H1 (cell line): ENCODE results near the gene LCT. TPM values are rescaled to one million over a fixed set of nuclear protein-coding genes. Genes with fewer than 3 reads are reported as not detected.

Experiments
- CTCF ChIA-PET: fragments of 300-600 bp; sonication (Branson Sonifier 250); formaldehyde crosslinking; loops from one replicate; lab custom pipeline; 2021; ENCODE audit not compliant: partially characterized antibody; lab: Charles Lee
- POLR2A ChIA-PET: fragments of 300-600 bp; sonication (Branson Sonifier 250); formaldehyde crosslinking; loops from one replicate; lab custom pipeline; 2021; ENCODE audit warnings: inconsistent platforms; ENCODE audit not compliant: partially characterized antibody; lab: Charles Lee
- DNase-seq, 2 experiments: peaks; one replicate each; pipeline versions ENCODE4 v3.0.0 to v3.0.0-alpha.2; 2010 to 2022; ENCODE audit warnings: low spot score in 2 of 2, low read depth in 1 of 2, mixed read lengths in 1 of 2
- FAIRE-seq: peaks from 2 replicates; lab custom pipeline; 2011; peaks lifted over from hg19 to GRCh38; lab: Jason Lieb, UNC
- H2AFZ ChIP-seq: 2 replicates; pipeline ENCODE4 v1.8.1; 2012; ENCODE audit warnings: low read length, inconsistent platforms
- H2AK5ac ChIP-seq: 2 replicates; pipeline ENCODE4 v1.6.1; 2013; ENCODE audit warnings: low read depth, low read length
- H2BK120ac ChIP-seq: replicated peaks from 2 replicates; pipeline ENCODE3; 2013; ENCODE audit warnings: low read depth, low read length, inconsistent platforms
- H2BK12ac ChIP-seq: 2 replicates; pipeline ENCODE4 v1.6.1; 2013; ENCODE audit warnings: low read depth, low read length
- H2BK15ac ChIP-seq: 2 replicates; pipeline ENCODE4 v1.6.1; 2013; ENCODE audit warnings: low read length
- H2BK20ac ChIP-seq: 2 replicates; pipeline ENCODE4 v1.6.1; 2013; ENCODE audit warnings: low read length
- H2BK5ac ChIP-seq: 2 replicates; pipeline ENCODE4 v1.6.1; 2013; ENCODE audit warnings: low read depth, low read length
- H3K14ac ChIP-seq: 2 replicates; pipeline ENCODE4 v1.6.1; 2013; ENCODE audit warnings: inconsistent platforms; ENCODE audit not compliant: insufficient read length
- H3K18ac ChIP-seq: 2 replicates; pipeline ENCODE4 v1.6.1; 2013; ENCODE audit warnings: low read length; ENCODE audit errors: extremely low read depth
- H3K23ac ChIP-seq: 2 replicates; pipeline ENCODE4 v1.6.1; 2013; ENCODE audit warnings: inconsistent platforms; ENCODE audit not compliant: insufficient read length
- H3K23me2 ChIP-seq: 2 replicates; pipeline ENCODE4 v1.6.1; 2013; ENCODE audit warnings: low read depth, low read length
- H3K27ac ChIP-seq: 2 replicates; pipeline ENCODE4 v1.6.1; 2011; ENCODE audit warnings: low read depth, low read length, inconsistent platforms
- H3K27me3 ChIP-seq, 4 experiments: replicated peaks in 1 of 4; 1 replicate in 1 of 4; 2 replicates in 3 of 4; pipeline versions ENCODE4 v1.6.1 to v1.8.1; 2011 to 2013; ENCODE audit warnings: low read length in 3 of 4, mild to moderate bottlenecking in 3 of 4, inconsistent platforms in 2 of 4, mixed read lengths in 2 of 4, moderate library complexity in 1 of 4; ENCODE audit not compliant: control insufficient read depth in 3 of 4, insufficient read depth in 3 of 4; ENCODE audit errors: extremely low read depth in 1 of 4
- H3K36me3 ChIP-seq, 4 experiments: 2 replicates each; pipeline versions ENCODE4 v1.6.1 to v1.8.1; 2011 to 2013; ENCODE audit warnings: mild to moderate bottlenecking in 4 of 4, low read length in 3 of 4, moderate library complexity in 2 of 4, control low read depth in 1 of 4, inconsistent platforms in 1 of 4; ENCODE audit not compliant: insufficient read depth in 4 of 4, control insufficient read depth in 2 of 4
- H3K4ac ChIP-seq: replicated peaks from 2 replicates; pipeline ENCODE3; 2013; ENCODE audit warnings: low read length, low read depth, mixed read lengths, inconsistent platforms; ENCODE audit not compliant: insufficient read length
- H3K4me1 ChIP-seq, 4 experiments: replicated peaks in 1 of 4; 1 replicate in 1 of 4; 2 replicates in 3 of 4; pipeline versions ENCODE4 v1.6.1 to v1.8.1; 2011 to 2013; ENCODE audit warnings: low read length in 3 of 4, inconsistent platforms in 2 of 4, mixed read lengths in 1 of 4; ENCODE audit not compliant: insufficient read depth in 4 of 4, control insufficient read depth in 3 of 4
- H3K4me2 ChIP-seq, 2 experiments: 2 replicates each; pipeline versions ENCODE4 v1.6.1 to v1.8.1; 2011 to 2013; ENCODE audit warnings: low read depth in 2 of 2, low read length in 2 of 2, control low read depth in 1 of 2, inconsistent platforms in 1 of 2, mild to moderate bottlenecking in 1 of 2; ENCODE audit not compliant: insufficient read depth in 1 of 2
- H3K4me3 ChIP-seq, 4 experiments: fragments of 200-600, 300-600 bp in 1 of 4; sonication (generic), shearing (Covaris generic), sonication (Bioruptor Twin) in 1 of 4; 2 replicates each; pipeline versions ENCODE4 v1.5.1 to v1.8.1; 2011 to 2016; ENCODE audit warnings: low read length in 4 of 4, low read depth in 3 of 4, control low read depth in 2 of 4, inconsistent platforms in 2 of 4, mild to moderate bottlenecking in 2 of 4, mixed read lengths in 1 of 4, moderate library complexity in 1 of 4; ENCODE audit not compliant: insufficient read depth in 2 of 4; ENCODE audit errors: extremely low read depth in 1 of 4
- H3K56ac ChIP-seq: replicated peaks from 2 replicates; pipeline ENCODE3; 2013; ENCODE audit warnings: low read depth, mild to moderate bottlenecking, mixed read lengths, low read length, inconsistent platforms; ENCODE audit not compliant: insufficient read length
- H3K79me1 ChIP-seq: 2 replicates; pipeline ENCODE4 v1.6.1; 2013; ENCODE audit warnings: low read depth, low read length, control low read depth
- H3K79me2 ChIP-seq, 2 experiments: 2 replicates each; pipeline versions ENCODE4 v1.6.1 to v1.8.1; 2012 to 2013; ENCODE audit warnings: low read length in 2 of 2, mild to moderate bottlenecking in 2 of 2, inconsistent platforms in 1 of 2; ENCODE audit not compliant: insufficient read depth in 2 of 2, control insufficient read depth in 1 of 2
- H3K9ac ChIP-seq, 4 experiments: replicated peaks in 1 of 4; 1 replicate in 1 of 4; 2 replicates in 3 of 4; pipeline versions ENCODE4 v1.6.1 to v1.8.1; 2011 to 2013; ENCODE audit warnings: low read depth in 3 of 4, low read length in 3 of 4, control low read depth in 2 of 4, mild to moderate bottlenecking in 2 of 4, moderate library complexity in 2 of 4, inconsistent platforms in 1 of 4; ENCODE audit errors: extremely low read depth in 1 of 4
- H3K9me3 ChIP-seq, 2 experiments: 2 replicates each; pipeline versions ENCODE4 v1.6.1 to v1.8.1; 2012 to 2013; ENCODE audit warnings: mild to moderate bottlenecking in 2 of 2, moderate library complexity in 2 of 2, control low read depth in 1 of 2, inconsistent platforms in 1 of 2, low read depth in 1 of 2, low read length in 1 of 2, mixed read lengths in 1 of 2; ENCODE audit not compliant: insufficient read depth in 2 of 2
- H4K20me1 ChIP-seq, 2 experiments: replicated peaks in 1 of 2; 2 replicates each; pipeline versions ENCODE3 to v1.8.1; 2011 to 2013; ENCODE audit warnings: inconsistent platforms in 2 of 2, low read length in 2 of 2, mild to moderate bottlenecking in 1 of 2; ENCODE audit not compliant: insufficient read depth in 2 of 2, control insufficient read depth in 1 of 2
- H4K5ac ChIP-seq: 2 replicates; pipeline ENCODE4 v1.6.1; 2013; ENCODE audit warnings: low read length, low read depth, mixed read lengths, inconsistent platforms; ENCODE audit not compliant: insufficient read length
- H4K8ac ChIP-seq: 2 replicates; pipeline ENCODE4 v1.8.0; 2013; ENCODE audit warnings: mild to moderate bottlenecking, moderate library complexity, low read length, inconsistent platforms; ENCODE audit not compliant: insufficient read depth; ENCODE audit errors: extremely low read depth
- H4K91ac ChIP-seq: replicated peaks from 2 replicates; pipeline ENCODE3; 2013; ENCODE audit warnings: low read length, mixed read lengths, inconsistent platforms; ENCODE audit not compliant: insufficient read length
- BRCA1 ChIP-seq: IDR thresholded peaks from 2 replicates; pipeline ENCODE4 v1.6.1; 2012; ENCODE audit warnings: low read depth, low read length, improper control_type of control experiment
- POLR2AphosphoS5 ChIP-seq: IDR thresholded peaks from 2 replicates; pipeline ENCODE4 v1.6.1; 2011; ENCODE audit warnings: low read depth, low read length
- SRF ChIP-seq: IDR thresholded peaks from 2 replicates; pipeline ENCODE4 v1.6.1; 2011; ENCODE audit warnings: mild to moderate bottlenecking, low read depth, low read length, moderate library complexity
- WGBS, 2 experiments: shearing (Covaris generic) in 1 of 2; methylation state at CpG; one replicate each; pipeline versions ENCODE4 v1.1.6 to v1.1.7; 2013 to 2015; ENCODE audit warnings: low lambda C conversion rate in 2 of 2, mixed read lengths in 2 of 2, inconsistent platforms in 1 of 2, low coverage in 1 of 2, missing lambda C conversion rate in 1 of 2; ENCODE audit not compliant: insufficient replicate concordance in 2 of 2, insufficient coverage in 1 of 2, insufficient read length in 1 of 2; ENCODE audit errors: extremely low coverage in 1 of 2, missing lambda C conversion rate in 1 of 2; 5-methylcytosine and 5-hydroxymethylcytosine counted together
- polyA plus RNA-seq, 7 experiments: library from polyadenylated mRNA; depleted of rRNA in 3 of 7; stranded (reverse) in 5 of 7; unstranded in 2 of 7; fragments of >200 nt in 5 of 7; fragments of 200-250 nt in 2 of 7; gene quantifications; 1 replicate in 5 of 7; 2 replicates in 1 of 7; 4 replicates in 1 of 7; pipeline versions ENCODE4 v1.2.1 to v1.2.3, GENCODE V29; 2011 to 2013; ENCODE audit warnings: missing spikeins in 2 of 7, mixed read lengths in 2 of 7
- total RNA-seq: library from RNA; stranded (reverse); fragmentation: NEBNext Ultra II Directional; extraction: Animal tissue kit (Norgen Biotek cat#: 25700); gene quantifications from 2 replicates; pipeline ENCODE4 v1.2.1, GENCODE V29; 2021

Gene LCT
- total and polyA plus RNA-seq, 2 of the 8 experiments (the other 6 are each of a cell fraction or from before 2014, with no cell fraction given), result 0.06 TPM; not detected in 1

GRCh38 chr2:135874777-135875365 is 37.9 kb upstream of the LCT start:
- Histone ChIP-seq H4K8ac (no peak overlapping the region), H2BK20ac (no peak overlapping the region), H2AFZ (no peak overlapping the region), H3K27me3 (no peaks in the 10 kb centered on the region), H3K4me3 (peak overlapping the region; percentile 83 to 97 (median 88)), H4K91ac (no peak overlapping the region), H3K79me1 (peaks cover 6% of the 10 kb centered on the region), H2BK12ac (no peak overlapping the region), H2AK5ac (no peak overlapping the region), H3K4ac (no peak overlapping the region), H3K27ac (no peak overlapping the region), H4K5ac (no peak overlapping the region), H3K4me2 (peak overlapping the region; percentile 86 to 93), H3K56ac (no peak overlapping the region), H4K20me1 (peaks cover 6 to 15% of the 10 kb centered on the region in 2 experiments), H3K14ac (no peak overlapping the region), H2BK15ac (no peak overlapping the region), H2BK120ac (no peak overlapping the region), H3K9me3 (no peaks in the 10 kb centered on the region), H3K36me3 (peaks cover 13 to 34% (median 26%) of the 10 kb centered on the region in 4 experiments), H2BK5ac (no peak overlapping the region), H3K4me1 (peaks cover 2 to 12% (median 5%) of the 10 kb centered on the region in 4 experiments; a peak in 6 of 7 replicates), H3K23ac (no peak overlapping the region), H3K18ac (no peak overlapping the region), H3K9ac (peak overlapping the region in 3 of 4 experiments; percentile 87 to 96 (median 96); a peak in 2 of 7 replicates), H3K79me2 (peaks cover 0 to 47% of the 10 kb centered on the region in 2 experiments), H3K23me2 (peaks cover 9% of the 10 kb centered on the region; the same call in 1 of the 2 replicates)
- TF ChIP-seq POLR2AphosphoS5 (peak; percentile 44; the same call in 1 of the 2 replicates), BRCA1 (no peak), SRF (no peak)
- ChIA-PET CTCF (interaction anchor here (0.8 to 1.3 kb wide), 2 partner anchors 39 to 77 kb away, joined by 3 to 4 read pairs; no protein-coding TSS in a partner anchor), POLR2A (interaction anchor here (0.6 to 2.2 kb wide), 20 partner anchors 9 to 240 kb away, joined by 3 to 24 read pairs (median 4); partner anchors contain the start of gene DARS1)
- WGBS, 2 experiments, result 85% methylated on average over 19 of the region's 19 CpGs; no CpG with 5 or more reads in 1 of the 2 experiments
- DNase-seq, result no peak
- FAIRE-seq, result no peak
